Stimulated activated naive CD4-positive, alpha-beta T cell (primary cell): Measurements from ENCODE around the gene KRTAP1-5.
"Not testable (repeated sequence)": the region's sequence is repeated elsewhere in the genome, so short reads cannot be mapped to it uniquely, and the experiment has no call there.

ENCODE experiments used
- DNase-seq, 6 experiments: peaks; one replicate each; lab custom pipeline; 2025; lab: John Stamatoyannopoulos, UW

KRTAP1-5 gene

GRCh38 chr17:41048441-41048840 is 21.4 kb upstream of the KRTAP1-5 start:
- DNase-seq: no peak

DNA sequence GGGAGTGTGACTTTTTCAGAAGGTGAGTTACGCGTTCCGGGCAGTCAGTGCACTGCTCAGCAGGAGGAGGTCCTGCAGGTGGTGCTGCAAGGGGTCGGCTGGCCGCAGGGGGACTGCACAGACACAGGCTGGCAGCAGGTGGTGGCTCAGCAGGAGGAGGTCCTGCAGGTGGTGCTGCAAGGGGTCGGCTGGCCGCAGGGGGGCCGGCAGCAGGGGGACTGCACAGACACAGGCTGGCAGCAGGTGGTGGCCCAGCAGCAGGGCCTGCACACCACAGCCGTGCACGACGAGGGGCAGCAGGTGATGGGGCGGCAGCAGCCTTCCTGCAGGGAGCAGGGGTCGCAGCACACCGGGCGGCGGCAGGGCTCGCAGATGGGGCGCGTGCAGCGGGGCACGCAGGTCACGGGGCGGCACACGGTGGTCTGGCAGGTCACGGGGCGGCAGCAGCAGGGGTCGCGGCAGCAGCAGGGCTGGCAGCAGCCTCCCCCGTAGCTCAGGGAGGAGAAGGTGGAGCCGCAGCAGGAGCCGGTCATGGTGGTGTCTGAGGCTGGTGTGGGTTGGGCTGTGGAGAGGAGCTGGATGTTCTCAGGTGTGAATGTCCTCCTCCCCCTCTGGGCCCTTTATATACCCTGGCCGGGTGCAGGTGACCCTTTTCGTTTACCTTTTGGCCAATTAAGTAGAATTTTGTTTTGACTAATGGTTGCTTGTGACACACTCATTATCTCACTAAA is 19.9 kb upstream of the KRTAP1-5 start, which contains the start of gene KRTAP2-1:
Gene KRTAP2-1, minus strand, starts transcription at position 582 of the 731 bp plus-strand sequence. Its CDS starts 49 bp downstream, at position 533.
- not testable (repeated sequence) for DNase-seq

GRCh38 chr17:41042953-41043352 is 15.9 kb upstream of the KRTAP1-5 start:
- DNase-seq: no peak

- DNase-seq: not testable (repeated sequence)
These were observed 14.0 kb upstream of the KRTAP1-5 start, which contains the start of gene KRTAP1-1 for GRCh38 chr17:41040783-41041571. Gene KRTAP1-1 (minus strand): TSS chr17:41041450. CDS start chr17:41041397, 53 bp downstream.

DNA sequence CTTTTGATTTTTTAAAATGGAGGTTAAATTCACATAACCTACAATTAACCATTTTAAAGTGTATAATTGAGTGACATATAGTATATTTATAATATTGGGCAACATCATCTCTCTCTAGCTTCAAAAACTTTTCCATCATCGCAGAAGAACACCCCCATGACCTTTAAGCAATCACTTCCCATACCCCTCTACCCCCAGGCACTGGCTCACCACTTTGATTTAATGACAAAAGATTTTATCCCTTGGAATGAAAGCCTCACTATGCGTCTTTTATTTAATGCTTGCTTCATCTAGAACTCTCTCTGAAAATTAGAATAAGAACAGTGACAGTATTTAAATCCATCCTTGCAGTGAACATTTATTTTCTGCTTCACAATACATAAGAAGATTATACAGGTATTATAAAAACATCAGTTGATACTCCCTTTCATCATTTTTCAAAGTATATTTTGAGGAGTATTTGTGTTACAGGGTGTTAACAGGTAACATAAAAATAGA is 10.9 kb upstream of the KRTAP1-5 start:
- DNase-seq: no peak

DNA sequence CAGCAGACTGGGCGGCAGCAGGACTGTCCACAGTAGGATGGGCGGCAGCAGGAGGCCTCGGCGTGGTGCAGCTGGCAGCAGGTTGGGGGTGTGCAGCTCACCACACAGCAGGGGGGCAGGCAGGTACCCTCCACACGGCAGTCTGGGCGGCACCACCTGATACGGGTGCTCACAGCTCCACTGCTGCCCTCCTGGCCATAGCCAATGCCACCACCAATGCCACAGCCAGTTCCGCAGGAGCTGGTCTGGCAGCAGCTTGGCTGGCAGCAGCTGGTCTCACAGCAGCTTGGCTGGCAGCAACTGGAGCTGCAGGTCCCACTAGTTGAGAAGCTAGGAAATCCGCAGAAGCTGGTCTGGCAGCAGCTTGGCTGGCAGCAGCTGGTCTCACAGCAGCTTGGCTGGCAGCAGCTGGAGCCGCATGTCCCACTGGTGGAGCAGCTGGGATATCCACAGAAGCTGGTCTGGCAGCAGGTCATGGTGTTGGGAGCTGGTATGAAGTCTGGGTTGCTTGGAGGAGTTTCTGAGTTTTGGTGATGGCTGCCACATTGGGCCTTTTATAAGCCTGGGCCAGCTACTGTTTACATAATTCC is 7.4 kb upstream of the KRTAP1-5 start, which contains the start of gene KRTAP1-3:
Gene KRTAP1-3, minus strand, starts transcription at position 529 of the 590 bp plus-strand sequence. Its CDS starts 53 bp downstream, at position 476.
- DNase-seq: not testable (repeated sequence)

- no peak for DNase-seq
These were observed 2.7 kb upstream of the KRTAP1-5 start, which contains the start of gene KRTAP1-4 for GRCh38 chr17:41029633-41030245. Gene KRTAP1-4 (minus strand): TSS chr17:41030195. CDS start chr17:41030078, 117 bp downstream.

GRCh38 chr17:41024697-41025096 is 2.3 kb downstream of the KRTAP1-5 start:
- no peak for DNase-seq

- no peak for DNase-seq
These were observed 6.7 kb downstream of the KRTAP1-5 start for GRCh38 chr17:41020336-41020735.

DNA sequence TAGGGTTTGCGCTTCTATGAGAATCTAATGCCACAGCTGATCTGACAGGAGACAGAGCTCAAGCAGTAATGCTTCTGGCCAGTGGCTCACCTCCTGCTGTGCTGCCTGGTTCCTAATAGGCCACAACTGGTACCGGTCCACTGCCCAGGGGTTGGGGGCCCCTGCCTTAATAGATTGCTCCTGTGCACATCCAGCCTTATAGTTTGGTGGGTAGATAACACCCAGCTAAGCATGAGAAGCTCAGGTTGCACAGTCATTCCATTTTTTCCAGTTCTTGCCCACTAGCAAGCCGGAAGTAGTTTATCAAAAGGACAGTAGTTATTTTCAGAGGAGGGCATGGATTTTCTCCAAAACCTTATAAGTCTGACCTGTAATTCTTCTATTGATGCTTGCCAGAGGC is 7.6 kb downstream of the KRTAP1-5 start:
- DNase-seq: no peak

- no peak for DNase-seq
These were observed 8.5 kb downstream of the KRTAP1-5 start for GRCh38 chr17:41018541-41018940.

DNA sequence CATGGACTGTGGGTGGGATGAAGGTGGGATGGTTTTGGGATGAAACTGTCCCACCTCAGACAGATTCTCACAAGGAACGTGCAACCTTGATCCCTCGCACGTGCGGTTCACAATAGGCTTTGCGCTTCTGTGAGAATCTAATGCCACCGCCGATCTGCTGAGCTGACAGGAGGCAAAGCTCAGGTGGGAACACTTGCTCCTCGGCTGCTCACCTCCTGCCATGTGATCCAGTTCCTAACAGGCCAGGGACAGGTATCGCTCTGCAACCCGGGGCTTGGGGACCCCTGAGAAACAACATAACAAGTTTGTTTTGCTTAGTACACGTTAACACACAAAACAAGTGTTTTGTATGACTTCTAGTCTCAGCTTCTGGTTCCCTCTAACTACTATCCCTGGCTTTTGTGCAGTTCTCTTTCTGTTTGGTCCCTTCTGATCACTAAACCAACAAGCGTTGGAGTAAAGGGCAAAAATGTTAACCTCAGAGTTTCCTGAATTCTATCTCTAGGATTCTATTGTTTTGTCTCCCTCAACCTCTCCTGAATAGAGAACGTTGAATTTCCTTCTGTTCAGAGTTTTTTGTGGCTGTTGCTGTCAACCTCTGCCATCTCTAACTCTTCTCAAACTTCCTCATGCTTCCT is 10.3 kb downstream of the KRTAP1-5 start:
- DNase-seq: no peak

GRCh38 chr17:41015454-41015853 is 11.6 kb downstream of the KRTAP1-5 start:
- DNase-seq: no peak

GRCh38 chr17:41013606-41014005 is 13.4 kb downstream of the KRTAP1-5 start:
- DNase-seq: no peak

DNA sequence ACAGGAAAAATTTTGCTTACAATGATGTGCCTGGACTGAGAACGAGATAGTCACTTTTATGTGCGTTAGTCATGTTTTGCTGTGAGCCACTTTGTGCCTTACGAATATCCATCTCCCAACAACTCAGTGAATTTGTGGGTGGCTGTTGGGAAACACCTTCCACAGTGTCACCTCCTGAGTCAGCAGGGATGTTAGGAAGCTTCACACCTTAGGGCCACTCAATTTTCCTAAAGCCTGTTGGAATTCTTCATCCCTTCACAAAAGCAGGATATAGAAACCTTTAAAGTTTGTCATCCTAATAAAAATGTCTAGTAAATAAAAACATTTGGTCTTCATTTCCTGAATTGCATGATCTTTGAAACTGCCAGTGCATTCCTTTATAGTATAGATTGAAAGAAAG is 13.8 kb downstream of the KRTAP1-5 start:
- no peak for DNase-seq

GRCh38 chr17:41012326-41013120 is 14.5 kb downstream of the KRTAP1-5 start:
- no peak for DNase-seq

DNA sequence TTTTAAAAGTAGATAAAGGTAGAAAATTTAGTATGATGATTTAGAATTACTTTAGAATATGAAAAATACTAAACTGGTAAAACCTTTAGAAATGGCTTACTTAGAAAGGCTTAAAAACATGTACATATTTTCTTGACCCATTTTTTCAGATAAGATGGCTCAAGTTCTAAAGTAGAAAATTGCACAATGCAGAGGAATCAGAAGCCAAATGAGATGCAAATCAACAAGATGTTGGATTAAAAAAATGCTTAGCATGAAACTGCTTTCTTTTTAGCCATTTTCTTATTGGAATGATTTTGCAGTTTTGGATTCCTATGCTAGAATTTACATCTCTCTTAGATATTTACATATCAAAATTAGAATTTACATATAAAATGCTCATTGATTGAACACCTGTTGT is 16.6 kb downstream of the KRTAP1-5 start:
- no peak for DNase-seq

DNA sequence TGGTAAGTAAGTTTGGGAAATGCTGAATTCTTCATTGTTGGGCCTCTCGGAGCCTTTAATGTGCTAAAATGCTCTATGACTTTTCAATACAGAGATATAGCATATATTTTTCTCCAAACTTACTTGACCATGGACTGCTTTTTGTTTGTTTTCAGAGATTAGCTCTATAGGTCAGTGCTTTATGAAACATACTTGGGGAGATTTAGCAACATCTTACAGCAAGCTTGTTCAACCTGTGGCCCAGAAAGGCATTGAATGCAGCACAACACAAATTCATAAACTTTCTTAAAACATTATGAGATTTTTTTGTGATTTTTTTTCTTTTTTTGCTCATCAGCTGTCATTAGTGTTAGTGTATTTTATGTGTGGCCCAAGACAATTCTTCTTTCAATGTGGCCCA is 17.1 kb downstream of the KRTAP1-5 start:
- DNase-seq: no peak

GRCh38 chr17:41009301-41009760 is 17.7 kb downstream of the KRTAP1-5 start:
- no peak for DNase-seq

GRCh38 chr17:41008811-41009210 is 18.2 kb downstream of the KRTAP1-5 start, which contains the start of gene KRTAP3-1:
Gene KRTAP3-1 (minus strand): TSS chr17:41009128. CDS start chr17:41009074, 54 bp downstream.
- no peak for DNase-seq
